Measurements from ENCODE around the gene IFRD1.
A peak's percentile ranks its signal among the peaks of the same experiment; 100 is the strongest.

Gene IFRD1

DNA sequence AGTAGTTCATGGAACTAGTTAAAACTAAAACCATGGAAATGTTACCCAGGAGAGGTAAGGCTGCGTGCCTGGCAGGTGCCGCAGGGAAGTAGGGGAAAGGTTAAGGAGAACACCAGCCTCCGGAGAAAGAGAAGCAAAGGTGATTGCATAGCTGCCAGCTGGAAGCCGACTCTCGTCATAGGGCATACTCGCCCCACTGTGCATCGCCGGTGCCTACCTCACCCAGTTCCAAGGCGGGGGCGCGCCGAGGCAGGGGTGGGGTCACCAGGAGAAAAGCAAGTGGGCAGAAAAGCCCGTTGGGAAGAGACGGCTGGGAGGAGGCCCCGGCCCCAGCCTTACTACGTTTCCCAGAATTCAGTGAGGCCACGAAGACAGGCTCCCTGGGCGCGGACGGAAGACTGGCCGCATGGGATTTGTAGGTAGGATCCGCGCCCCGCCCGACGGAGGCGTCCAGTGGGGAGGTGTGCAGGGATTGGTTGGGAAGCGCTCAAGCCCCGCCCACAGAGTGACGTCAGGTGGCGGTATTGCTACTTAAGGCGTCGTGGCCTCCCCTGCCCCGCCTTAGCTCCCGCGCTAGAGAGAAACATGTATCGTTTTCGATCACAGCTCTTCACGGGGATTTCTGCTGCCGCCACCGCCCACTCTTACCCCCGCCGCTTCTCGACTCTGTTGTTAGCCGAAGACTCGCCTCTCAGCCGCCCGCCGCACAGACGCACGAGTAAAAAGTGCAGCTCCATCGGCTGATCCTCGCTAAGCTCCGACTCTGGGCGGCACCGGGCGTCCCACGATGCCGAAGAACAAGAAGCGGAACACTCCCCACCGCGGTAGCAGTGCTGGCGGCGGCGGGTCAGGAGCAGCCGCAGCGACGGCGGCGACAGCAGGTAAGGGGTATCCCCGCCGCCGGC, at the start of gene IFRD1:
Gene IFRD1 (plus strand): TSS at position 559 of the 905 bp plus-strand sequence. CDS start 229 bp downstream, at position 788.
- DNase-seq = peak; percentile 97 to 98

GRCh38 chr7:112404321-112404720, 45.9 kb upstream of the IFRD1 start:
- no peak for DNase-seq

DNA sequence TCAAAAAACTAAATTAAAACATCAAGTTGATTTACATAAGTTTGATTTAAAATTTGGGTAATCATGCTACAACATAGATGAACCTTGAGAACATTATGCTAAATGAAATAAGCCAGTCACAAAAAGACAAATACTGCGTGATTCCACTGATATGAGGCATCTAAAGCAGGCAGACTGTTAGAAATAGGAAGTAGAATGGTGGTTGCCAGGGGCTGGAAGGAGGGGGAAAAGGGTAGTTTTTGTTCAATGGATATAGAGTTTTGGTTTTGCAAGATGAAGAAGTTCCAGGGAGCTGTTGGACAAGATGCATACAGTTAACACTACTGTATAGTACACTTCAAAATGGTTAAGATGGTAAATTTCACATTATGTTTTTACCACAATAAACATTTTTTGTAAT, 45.0 kb upstream of the IFRD1 start:
- DNase-seq = no peak

- DNase-seq = no peak
Observed at GRCh38 chr7:112407261-112407660, 43.0 kb upstream of the IFRD1 start.

DNA sequence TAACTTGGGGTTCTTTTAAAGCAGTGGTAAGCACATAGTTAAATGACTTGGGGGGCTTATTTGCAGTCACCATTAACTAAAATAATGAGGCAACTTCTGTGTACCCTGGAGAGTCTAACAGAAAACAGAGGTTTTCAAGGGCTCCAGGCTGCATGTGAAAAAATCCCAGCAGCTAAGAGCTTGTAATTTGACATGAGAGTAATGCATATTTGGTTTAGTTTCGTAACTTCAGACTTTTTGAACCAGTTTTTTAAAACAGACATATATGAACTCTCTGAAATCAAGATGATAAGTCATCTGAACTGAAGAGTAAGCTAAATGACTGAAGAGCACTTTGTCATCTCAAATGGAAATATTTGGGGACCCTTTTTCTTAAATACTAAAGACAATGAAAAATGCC, 40.2 kb upstream of the IFRD1 start:
- no peak for DNase-seq

DNA sequence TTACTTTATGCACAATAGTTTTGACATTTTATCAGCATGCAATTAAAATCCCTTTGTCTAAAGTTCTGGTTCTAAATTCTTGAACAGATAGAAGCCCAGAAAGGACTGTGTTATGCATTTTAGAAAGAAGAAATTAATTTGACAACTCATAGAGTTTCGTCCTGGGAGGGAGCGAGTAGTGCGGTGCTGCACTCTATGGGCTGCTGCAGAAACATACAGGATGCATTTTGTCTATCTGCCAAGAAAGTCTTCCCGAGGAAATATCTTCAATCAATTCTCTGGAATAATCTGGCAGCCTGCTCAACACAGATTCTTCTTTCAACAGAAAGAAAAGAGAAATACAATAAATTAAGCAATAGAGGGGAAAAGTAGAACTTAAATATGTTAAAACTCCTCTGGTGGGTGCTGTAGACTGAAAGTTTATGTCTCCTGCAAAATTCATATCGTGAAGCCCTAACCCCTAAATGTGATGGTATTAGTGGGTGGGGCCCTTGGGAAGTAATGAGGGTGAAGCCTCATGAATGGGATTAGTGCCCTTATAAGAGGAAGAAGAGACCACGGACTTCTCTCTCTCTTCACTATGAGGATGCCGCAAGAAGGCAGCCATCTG, 39.0 kb upstream of the IFRD1 start:
- peak in 1 of 2 donors; percentile 18 for DNase-seq

DNA sequence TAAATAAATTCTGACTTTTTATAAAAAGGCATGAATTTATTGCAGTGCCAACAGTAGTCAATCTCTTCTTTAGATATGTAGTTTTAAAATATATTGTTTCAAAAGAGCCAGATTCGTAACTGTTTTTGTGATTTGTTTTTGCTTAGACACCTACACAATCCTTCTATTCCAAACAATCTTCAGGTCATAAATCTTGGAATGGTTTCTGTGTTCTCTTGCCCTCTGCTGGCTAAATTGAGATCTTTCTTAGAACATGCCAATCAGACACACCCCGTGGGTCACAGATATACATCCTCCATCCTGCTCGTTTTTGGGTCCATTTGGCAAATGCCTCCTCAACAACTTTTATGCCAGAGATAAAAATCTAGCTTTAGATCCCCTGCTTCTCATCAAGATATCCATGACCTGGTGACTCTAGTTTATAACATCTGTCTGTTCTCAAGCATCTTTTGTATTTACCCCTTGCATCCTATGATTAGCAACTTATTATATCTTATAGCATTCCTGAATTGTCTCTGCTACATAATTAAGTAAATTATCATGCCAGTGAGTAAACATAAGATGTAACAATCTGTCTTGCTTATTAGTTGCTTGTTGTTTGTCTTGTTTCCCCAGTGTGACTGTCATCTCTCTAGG, 35.3 kb upstream of the IFRD1 start:
- DNase-seq = peak in 1 of 2 donors; percentile 31

DNA sequence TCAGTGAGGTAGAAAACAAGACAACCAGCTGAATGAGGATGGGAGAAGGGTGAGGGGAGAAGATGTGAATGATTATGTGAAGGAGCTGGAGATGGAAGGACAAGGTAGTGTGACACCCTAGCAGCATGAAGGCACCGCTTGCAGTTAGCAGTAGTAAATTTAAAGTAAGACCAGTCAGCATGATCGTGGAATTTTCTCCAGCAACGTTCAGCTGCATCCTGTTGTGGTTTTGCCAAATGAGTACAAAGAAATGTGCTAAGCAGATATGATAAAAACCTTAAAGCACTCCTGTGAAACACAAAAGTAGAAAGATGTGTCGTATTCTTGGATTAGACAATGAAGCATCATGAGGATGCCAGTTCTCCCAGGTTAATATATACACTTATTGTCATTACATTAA, 34.1 kb upstream of the IFRD1 start:
- DNase-seq = no peak

DNA sequence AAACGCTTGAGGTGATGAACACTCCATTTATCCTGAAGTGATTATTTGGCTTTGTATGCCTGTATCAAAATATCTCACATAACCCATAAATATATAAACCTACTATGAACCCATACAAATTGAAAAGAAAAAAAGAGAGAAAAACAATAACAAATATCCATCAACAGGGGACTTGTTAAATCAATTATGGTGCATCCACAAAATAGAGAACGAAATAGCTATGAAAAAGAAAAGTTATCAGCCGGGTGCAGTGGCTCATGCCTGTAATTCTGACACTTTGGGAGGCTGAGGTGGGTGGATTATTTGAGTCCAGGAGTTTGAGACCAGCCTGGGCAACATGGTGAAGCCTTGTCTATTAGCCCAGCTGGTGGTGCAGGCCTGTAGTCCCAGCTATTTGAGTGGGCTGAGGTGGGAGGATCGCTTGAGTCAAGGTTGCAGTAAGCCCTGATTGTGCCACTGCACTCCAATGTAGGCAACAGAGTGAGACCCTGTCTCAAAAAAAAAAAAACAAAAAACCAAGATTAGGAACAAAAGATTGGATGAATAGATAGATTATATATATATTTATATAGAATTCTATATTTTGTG, 30.6 kb upstream of the IFRD1 start:
- no peak for DNase-seq

DNA sequence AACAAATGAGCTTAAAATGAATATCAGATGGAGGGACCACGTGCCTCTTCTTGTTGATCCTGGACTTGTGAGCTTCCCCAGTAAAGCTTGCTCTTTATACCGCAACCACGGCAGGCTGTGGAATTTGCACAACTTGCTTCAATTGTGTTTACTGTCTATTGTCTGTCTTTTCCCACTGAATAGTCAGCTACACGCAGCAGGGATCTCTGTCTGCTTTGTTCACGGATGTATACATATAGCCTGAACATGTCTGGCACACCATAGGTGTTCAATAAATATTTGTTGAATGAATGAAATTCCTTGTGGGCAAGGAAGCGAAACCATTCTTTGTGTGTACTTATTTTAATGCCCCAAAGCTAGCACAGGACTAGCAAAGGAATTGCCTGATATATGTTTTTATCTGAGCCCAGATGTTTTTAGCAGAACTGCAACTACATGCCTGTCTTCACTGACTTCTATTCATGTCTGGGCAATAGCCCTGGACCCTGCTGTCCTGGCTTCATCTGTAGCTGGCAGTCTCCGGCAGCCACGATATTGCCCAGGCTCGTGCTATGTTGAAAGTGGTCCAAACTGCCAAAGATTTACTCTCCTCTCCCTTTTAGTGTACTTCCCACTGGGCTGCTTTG, 29.9 kb upstream of the IFRD1 start:
- no peak for DNase-seq

DNA sequence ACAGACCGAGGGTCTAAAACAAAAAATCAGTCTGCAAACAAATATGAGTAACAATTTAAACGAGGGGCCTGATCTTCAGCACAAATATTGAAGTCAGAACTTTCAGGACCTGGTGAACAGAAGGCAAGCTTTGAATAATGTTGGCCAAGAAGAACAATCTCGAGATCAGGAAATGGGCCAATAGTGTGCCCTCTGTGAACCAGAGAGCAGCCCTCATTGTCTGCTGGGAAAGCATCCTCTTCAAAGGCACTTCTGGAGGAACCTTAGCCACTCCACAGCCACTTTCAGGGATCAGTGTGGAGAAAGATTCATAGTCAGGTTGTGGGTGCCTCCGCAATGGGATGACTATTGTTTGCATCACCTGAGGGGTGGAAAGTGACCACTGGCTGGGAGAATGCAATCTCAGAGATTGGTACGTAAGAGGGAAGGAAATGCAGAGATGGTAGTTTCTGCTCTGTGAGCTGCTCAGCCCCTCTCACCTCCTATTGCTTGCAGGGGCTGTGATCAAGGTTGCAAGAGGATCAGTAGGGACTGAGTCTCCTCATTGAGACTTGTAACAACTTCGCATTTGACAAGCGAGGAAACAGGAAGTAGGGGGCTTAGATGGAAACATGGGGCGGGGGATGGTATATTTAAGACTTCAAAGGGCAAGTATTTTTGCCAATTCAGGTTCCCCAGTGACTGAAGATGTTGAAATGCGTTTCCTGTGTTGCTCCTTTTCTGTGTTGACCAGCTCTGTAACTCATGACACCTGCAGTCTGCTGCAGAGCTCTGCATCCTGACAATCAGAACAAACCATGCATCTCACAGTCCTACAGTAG, 28.4 kb upstream of the IFRD1 start:
- no peak for DNase-seq

DNA sequence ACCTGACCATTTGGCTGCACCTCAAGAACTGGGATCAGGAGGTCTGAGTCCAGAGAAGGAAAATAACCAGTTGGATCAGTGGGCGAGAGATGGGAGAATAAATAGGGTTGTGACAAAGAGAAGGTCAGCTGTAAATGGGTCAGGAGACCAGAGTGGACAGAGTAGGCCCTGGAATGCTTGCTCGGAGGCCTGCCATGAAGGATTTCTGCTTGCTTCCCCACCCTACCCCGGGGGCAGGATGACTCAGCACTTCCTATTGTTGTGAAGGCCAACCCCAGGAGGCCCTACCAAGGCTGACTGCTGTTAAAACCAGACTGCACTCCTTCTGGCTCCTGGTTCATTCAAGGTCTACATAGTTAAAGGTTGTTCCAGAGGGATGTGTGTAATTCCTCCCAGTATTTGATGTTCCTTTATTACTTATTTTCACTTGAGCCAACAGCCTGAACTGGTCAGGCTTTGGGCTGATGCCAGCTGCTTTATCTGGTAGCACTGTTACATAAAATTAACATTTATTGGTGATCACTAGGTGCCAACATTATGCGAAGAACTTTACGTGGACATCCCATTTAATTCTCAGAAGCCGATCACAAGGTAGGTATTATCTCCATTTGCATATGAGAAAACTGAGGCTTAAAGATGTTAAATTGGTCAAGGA, 27.3 kb upstream of the IFRD1 start:
- DNase-seq = peak in 1 of 2 donors; percentile 33

DNA sequence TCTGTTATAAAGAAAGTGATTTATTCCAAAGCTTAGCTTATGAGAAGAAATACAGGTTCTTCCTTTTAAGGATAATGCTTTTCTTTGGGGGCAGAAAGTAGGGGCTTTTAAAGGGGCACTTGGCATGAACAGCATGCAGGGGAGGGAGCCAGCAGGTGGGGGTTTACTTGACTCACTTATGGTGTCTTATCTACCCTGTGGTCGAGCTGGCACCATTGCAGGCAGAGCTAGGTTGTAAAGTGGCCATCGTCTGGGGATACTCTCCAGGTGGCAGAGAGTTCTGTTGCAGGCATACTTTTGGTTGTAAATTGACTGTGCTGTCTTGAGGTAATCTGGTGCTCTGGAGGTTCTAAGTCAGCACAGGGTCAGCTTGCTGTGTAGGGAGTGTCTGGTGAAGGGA, 26.3 kb upstream of the IFRD1 start:
- no peak for DNase-seq

DNA sequence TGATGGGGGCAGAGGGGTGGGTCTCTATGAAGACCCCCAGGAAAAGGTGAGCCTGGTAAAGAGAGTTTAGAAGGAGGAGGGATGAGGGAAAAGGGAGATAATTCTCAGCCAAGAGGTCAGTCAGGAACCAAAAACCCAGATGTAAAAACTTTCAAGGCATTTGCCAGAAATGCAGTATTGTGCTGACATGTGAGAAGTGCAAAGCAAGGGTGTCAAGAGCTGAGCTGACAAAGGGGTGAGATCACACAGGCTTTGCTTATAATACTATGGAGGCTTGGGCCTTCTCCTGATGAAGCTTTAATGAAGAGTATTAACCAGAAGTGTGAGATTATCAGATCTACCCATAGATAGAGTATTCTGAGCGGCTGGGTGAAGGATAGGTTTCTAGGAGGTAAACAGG, 22.3 kb upstream of the IFRD1 start:
- no peak for DNase-seq

DNA sequence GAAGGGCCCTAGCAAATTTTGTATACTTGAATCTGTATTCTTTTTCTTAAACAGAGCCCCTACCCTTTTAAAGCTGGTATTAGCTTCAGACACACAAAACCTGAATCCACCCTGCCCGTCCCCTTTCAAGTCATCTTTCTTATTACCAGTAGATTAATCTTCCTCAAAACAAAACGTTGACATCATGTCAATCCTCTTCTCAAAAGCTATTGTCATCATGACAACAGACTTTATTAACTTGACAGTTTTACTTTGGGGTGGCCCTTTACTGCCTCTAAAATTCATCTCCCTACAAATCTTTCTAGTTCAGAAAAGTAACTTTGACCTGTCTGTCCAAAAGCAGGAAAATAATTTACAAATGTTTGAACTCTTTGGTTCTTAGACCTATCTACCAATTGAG, 21.5 kb upstream of the IFRD1 start:
- no peak for DNase-seq

DNA sequence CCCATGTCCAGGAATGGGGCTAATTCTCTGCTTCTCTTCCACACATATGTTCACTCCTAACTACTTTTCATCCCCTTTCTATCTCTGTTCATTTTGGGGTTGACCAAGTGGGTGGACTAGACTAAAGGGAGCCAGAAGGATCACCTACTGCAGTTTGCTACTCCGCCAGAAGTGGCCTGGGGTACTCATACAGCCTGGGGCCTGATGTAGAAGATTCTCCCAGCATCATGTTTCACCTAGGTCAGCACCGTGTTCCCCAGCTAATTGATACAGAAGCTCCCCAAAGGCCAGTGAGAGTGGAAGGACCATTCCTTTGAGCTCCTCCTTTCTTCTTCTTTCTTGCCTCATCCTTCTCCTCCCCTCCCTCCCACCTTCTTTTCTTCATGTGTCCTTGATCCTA, 19.6 kb upstream of the IFRD1 start:
- no peak for DNase-seq

- DNase-seq = no peak
Observed at GRCh38 chr7:112431803-112432202, 18.5 kb upstream of the IFRD1 start.

- DNase-seq = no peak
Observed at GRCh38 chr7:112433289-112433688, 17.0 kb upstream of the IFRD1 start.

GRCh38 chr7:112437072-112437471, 13.2 kb upstream of the IFRD1 start:
- no peak for DNase-seq

GRCh38 chr7:112439476-112439875, 10.8 kb upstream of the IFRD1 start:
- no peak for DNase-seq

- DNase-seq = no peak
Observed at GRCh38 chr7:112442210-112442609, 8.1 kb upstream of the IFRD1 start.

- DNase-seq = no peak
Observed at GRCh38 chr7:112444505-112444904, 5.8 kb upstream of the IFRD1 start.

All from CD4-positive, alpha-beta T cell treated with Interleukin-4 for 1 hour (primary cell).